CD4-positive, CD25-positive, alpha-beta regulatory T cell (primary cell): ENCODE results near the gene NIM1K. TPM values are rescaled to one million over a fixed set of nuclear protein-coding genes. Genes with fewer than 3 reads are reported as not detected.

Source experiments
- ATAC-seq, 2 donors: fragments of 150-1000 bp; cut with Tn5 transposase; one replicate each; pipeline ENCODE4 v1.10.0; 2021; ENCODE audit warnings: low read depth in 2 of 2, moderate number of reproducible peaks in 2 of 2, moderate library complexity in 1 of 2
- DNase-seq, 3 donors: peaks; one replicate each; pipeline versions ENCODE4 v3.0.0 to v3.0.0-alpha.2; 2012 to 2022; ENCODE audit warnings: mixed read lengths in 1 of 3
- H3K27ac ChIP-seq: one replicate; pipeline ENCODE4 v1.7.0; 2013; ENCODE audit warnings: mild to moderate bottlenecking, low read length; ENCODE audit not compliant: insufficient read depth, poor library complexity, severe bottlenecking
- H3K27me3 ChIP-seq: one replicate; pipeline ENCODE4 v1.7.0; 2013; ENCODE audit warnings: low read length; ENCODE audit not compliant: control insufficient read depth, insufficient read depth
- H3K36me3 ChIP-seq: one replicate; pipeline ENCODE4 v1.7.0; 2013; ENCODE audit warnings: mild to moderate bottlenecking, low read length, moderate library complexity; ENCODE audit not compliant: control insufficient read depth, insufficient read depth
- H3K4me1 ChIP-seq: 2 replicates; pipeline ENCODE4 v1.7.0; 2013; ENCODE audit warnings: mild to moderate bottlenecking, low read length; ENCODE audit not compliant: insufficient read depth, control insufficient read depth, poor library complexity, severe bottlenecking
- H3K4me3 ChIP-seq: one replicate; pipeline ENCODE4 v1.7.0; 2013; ENCODE audit warnings: low read depth, mild to moderate bottlenecking, low read length, moderate library complexity
- H3K9me3 ChIP-seq, 2 experiments: 1 replicate in 1 of 2; 2 replicates in 1 of 2; pipeline ENCODE4 v1.7.0; 2013; ENCODE audit warnings: low read length in 2 of 2, mild to moderate bottlenecking in 1 of 2, moderate library complexity in 1 of 2; ENCODE audit not compliant: control insufficient read depth in 2 of 2
- H3K27ac Mint-ChIP-seq, 3 donors: one replicate each; pipeline ENCODE4 v1.8.0; 2020 to 2022; ENCODE audit warnings: mild to moderate bottlenecking in 3 of 3, mixed read lengths in 3 of 3, moderate library complexity in 2 of 3
- H3K27me3 Mint-ChIP-seq: one replicate; pipeline ENCODE4 v1.8.0; 2022; ENCODE audit warnings: mild to moderate bottlenecking, mixed read lengths
- H3K36me3 Mint-ChIP-seq: one replicate; pipeline ENCODE4 v1.8.0; 2020; ENCODE audit warnings: mixed read lengths
- H3K4me1 Mint-ChIP-seq, 4 donors: one replicate each; pipeline ENCODE4 v1.8.0; 2020 to 2022; ENCODE audit warnings: mixed read lengths in 4 of 4, mild to moderate bottlenecking in 1 of 4
- H3K4me3 Mint-ChIP-seq, 4 donors: one replicate each; pipeline ENCODE4 v1.8.0; 2020 to 2022; ENCODE audit warnings: mild to moderate bottlenecking in 4 of 4, mixed read lengths in 4 of 4, moderate library complexity in 3 of 4
- H3K9me3 Mint-ChIP-seq, 7 donors: one replicate each; pipeline ENCODE4 v1.8.0; 2020 to 2022; ENCODE audit warnings: mixed read lengths in 7 of 7, mild to moderate bottlenecking in 3 of 7, moderate library complexity in 2 of 7
- polyA plus RNA-seq, 4 donors: library from polyadenylated mRNA; unstranded; fragments of 300-500 nt; fragmentation: Illumina TruSeq; gene quantifications; one replicate each; pipeline ENCODE4 v1.2.3, GENCODE V29; 2021
- total RNA-seq: library from RNA; stranded (reverse); gene quantifications from one replicate; pipeline ENCODE4 v1.2.3, GENCODE V29; 2022

The NIM1K gene
- total and polyA plus RNA-seq, 5 donors from 2014 or later, result 0.16 to 0.67 (median 0.26) TPM; not detected in 2

GRCh38 chr5:43288269-43288831 is 96.3 kb downstream of the NIM1K start:
- peaks cover 27% of the 10 kb centered on the region for H3K36me3 Mint-ChIP-seq
- DNase-seq (no peak), ATAC-seq (no peak)
- no peaks in the 10 kb centered on the region for H3K9me3 ChIP-seq
- H3K27ac Mint-ChIP-seq, result no peak overlapping the region
- H3K27ac ChIP-seq, result no peak overlapping the region
- H3K4me3 ChIP-seq, result no peak overlapping the region
- H3K27me3 ChIP-seq, result no peaks in the 10 kb centered on the region
- H3K27me3 Mint-ChIP-seq, result no peaks in the 10 kb centered on the region
- no peak overlapping the region for H3K4me3 Mint-ChIP-seq
- no peaks in the 10 kb centered on the region for H3K4me1 ChIP-seq
- no peaks in the 10 kb centered on the region for H3K9me3 Mint-ChIP-seq
- no peaks in the 10 kb centered on the region for H3K4me1 Mint-ChIP-seq
- peaks cover 37% of the 10 kb centered on the region for H3K36me3 ChIP-seq

GRCh38 chr5:43290726-43291125 is 98.7 kb downstream of the NIM1K start:
- Histone ChIP-seq H3K9me3 (no peaks in the 10 kb centered on the region), H3K27me3 (no peaks in the 10 kb centered on the region), H3K27ac (no peak overlapping the region), H3K36me3 (peaks cover 60% of the 10 kb centered on the region), H3K4me3 (no peak overlapping the region), H3K4me1 (no peaks in the 10 kb centered on the region)
- DNase-seq (no peak), ATAC-seq (no peak)
- H3K4me1 Mint-ChIP-seq, result no peaks in the 10 kb centered on the region
- H3K27me3 Mint-ChIP-seq, result no peaks in the 10 kb centered on the region
- no peak overlapping the region for H3K27ac Mint-ChIP-seq
- H3K9me3 Mint-ChIP-seq, result no peaks in the 10 kb centered on the region
- peaks cover 46% of the 10 kb centered on the region for H3K36me3 Mint-ChIP-seq
- no peak overlapping the region for H3K4me3 Mint-ChIP-seq

GRCh38 chr5:43294226-43294625 is 102.2 kb downstream of the NIM1K start:
- Mint-ChIP-seq H3K4me3 (no peak overlapping the region), H3K4me1 (peaks cover 0 to 4% (median 0%) of the 10 kb centered on the region in 4 donors), H3K36me3 (peaks cover 56% of the 10 kb centered on the region), H3K9me3 (no peaks in the 10 kb centered on the region), H3K27me3 (no peaks in the 10 kb centered on the region), H3K27ac (no peak overlapping the region)
- no peaks in the 10 kb centered on the region for H3K9me3 ChIP-seq
- peaks cover 76% of the 10 kb centered on the region for H3K36me3 ChIP-seq
- H3K27me3 ChIP-seq, result no peaks in the 10 kb centered on the region
- no peak for ATAC-seq
- no peak overlapping the region for H3K27ac ChIP-seq
- H3K4me1 ChIP-seq, result no peaks in the 10 kb centered on the region
- H3K4me3 ChIP-seq, result no peak overlapping the region
- no peak for DNase-seq

- H3K36me3 ChIP-seq, result peaks cover 76% of the 10 kb centered on the region
- H3K27ac ChIP-seq, result no peak overlapping the region
- no peaks in the 10 kb centered on the region for H3K9me3 ChIP-seq
- Mint-ChIP-seq H3K27ac (no peak overlapping the region), H3K9me3 (no peaks in the 10 kb centered on the region), H3K4me3 (no peak overlapping the region), H3K27me3 (no peaks in the 10 kb centered on the region), H3K36me3 (peaks cover 52% of the 10 kb centered on the region), H3K4me1 (peaks cover 0 to 4% (median 2%) of the 10 kb centered on the region in 4 donors)
- ATAC-seq (no peak), DNase-seq (no peak)
- H3K4me1 ChIP-seq, result no peaks in the 10 kb centered on the region
- no peak overlapping the region for H3K4me3 ChIP-seq
- no peaks in the 10 kb centered on the region for H3K27me3 ChIP-seq
Measured at GRCh38 chr5:43295202-43295601, 103.2 kb downstream of the NIM1K start.

- H3K4me1 Mint-ChIP-seq, result peaks cover 0 to 15% (median 12%) of the 10 kb centered on the region in 4 donors
- H3K4me3 Mint-ChIP-seq, result no peak overlapping the region
- no peak for DNase-seq
- H3K9me3 Mint-ChIP-seq, result no peaks in the 10 kb centered on the region
- H3K36me3 ChIP-seq, result peaks cover 66% of the 10 kb centered on the region
- H3K27me3 ChIP-seq, result no peaks in the 10 kb centered on the region
- H3K27ac ChIP-seq, result no peak overlapping the region
- no peaks in the 10 kb centered on the region for H3K27me3 Mint-ChIP-seq
- no peaks in the 10 kb centered on the region for H3K9me3 ChIP-seq
- peaks cover 50% of the 10 kb centered on the region for H3K36me3 Mint-ChIP-seq
- no peak for ATAC-seq
- H3K4me1 ChIP-seq, result no peaks in the 10 kb centered on the region
- no peak overlapping the region for H3K4me3 ChIP-seq
- H3K27ac Mint-ChIP-seq, result no peak overlapping the region
Measured at GRCh38 chr5:43296835-43297234, 104.8 kb downstream of the NIM1K start.

- Mint-ChIP-seq H3K27me3 (no peaks in the 10 kb centered on the region), H3K9me3 (no peaks in the 10 kb centered on the region), H3K27ac (no peak overlapping the region), H3K4me1 (peaks cover 9 to 25% (median 24%) of the 10 kb centered on the region in 4 donors), H3K36me3 (peaks cover 52% of the 10 kb centered on the region), H3K4me3 (no peak overlapping the region)
- DNase-seq, result no peak
- Histone ChIP-seq H3K4me3 (no peak overlapping the region), H3K27me3 (no peaks in the 10 kb centered on the region), H3K9me3 (no peaks in the 10 kb centered on the region), H3K27ac (no peak overlapping the region), H3K4me1 (no peaks in the 10 kb centered on the region), H3K36me3 (peaks cover 52% of the 10 kb centered on the region)
- no peak for ATAC-seq
Measured at GRCh38 chr5:43298443-43298842, 106.4 kb downstream of the NIM1K start.

- Histone ChIP-seq H3K36me3 (peaks cover 36% of the 10 kb centered on the region), H3K9me3 (no peaks in the 10 kb centered on the region), H3K27me3 (no peaks in the 10 kb centered on the region), H3K4me1 (peaks cover 4% of the 10 kb centered on the region), H3K4me3 (no peak overlapping the region), H3K27ac (no peak overlapping the region)
- Mint-ChIP-seq H3K36me3 (peaks cover 39% of the 10 kb centered on the region), H3K27ac (no peak overlapping the region), H3K4me3 (no peak overlapping the region), H3K27me3 (no peaks in the 10 kb centered on the region), H3K4me1 (peaks cover 22 to 41% (median 38%) of the 10 kb centered on the region in 4 donors), H3K9me3 (no peaks in the 10 kb centered on the region)
- ATAC-seq (no peak), DNase-seq (no peak)
Measured at GRCh38 chr5:43300112-43300511, 108.1 kb downstream of the NIM1K start.

- Histone ChIP-seq H3K27me3 (no peaks in the 10 kb centered on the region), H3K27ac (no peak overlapping the region), H3K9me3 (no peaks in the 10 kb centered on the region), H3K4me1 (peaks cover 10% of the 10 kb centered on the region), H3K4me3 (no peak overlapping the region), H3K36me3 (peaks cover 22% of the 10 kb centered on the region)
- no peaks in the 10 kb centered on the region for H3K9me3 Mint-ChIP-seq
- peaks cover 27 to 52% (median 47%) of the 10 kb centered on the region in 4 donors for H3K4me1 Mint-ChIP-seq
- no peaks in the 10 kb centered on the region for H3K27me3 Mint-ChIP-seq
- peaks cover 28% of the 10 kb centered on the region for H3K36me3 Mint-ChIP-seq
- no peak overlapping the region for H3K4me3 Mint-ChIP-seq
- no peak overlapping the region for H3K27ac Mint-ChIP-seq
- ATAC-seq (no peak), DNase-seq (no peak)
Measured at GRCh38 chr5:43301653-43302091, 109.6 kb downstream of the NIM1K start.
